GM18502 (cell line): ENCODE measurements around the gene SKAP1.
"Not testable (repeated sequence)": the region's sequence is repeated elsewhere in the genome, so short reads cannot be mapped to it uniquely, and the experiment has no call there.

Source experiments
- ATAC-seq: cut with Tn5 transposase; IDR thresholded peaks from one replicate; pipeline ENCODE4 v1.9.1; 2021; ENCODE audit warnings: mild to moderate bottlenecking; ENCODE audit not compliant: unreplicated experiment, poor library complexity

The SKAP1 gene

GRCh38 chr17:48253975-48254374 is 176.0 kb downstream of the SKAP1 start:
- no peak for ATAC-seq

GRCh38 chr17:48251950-48252349 is 178.1 kb downstream of the SKAP1 start:
- ATAC-seq = no peak

DNA sequence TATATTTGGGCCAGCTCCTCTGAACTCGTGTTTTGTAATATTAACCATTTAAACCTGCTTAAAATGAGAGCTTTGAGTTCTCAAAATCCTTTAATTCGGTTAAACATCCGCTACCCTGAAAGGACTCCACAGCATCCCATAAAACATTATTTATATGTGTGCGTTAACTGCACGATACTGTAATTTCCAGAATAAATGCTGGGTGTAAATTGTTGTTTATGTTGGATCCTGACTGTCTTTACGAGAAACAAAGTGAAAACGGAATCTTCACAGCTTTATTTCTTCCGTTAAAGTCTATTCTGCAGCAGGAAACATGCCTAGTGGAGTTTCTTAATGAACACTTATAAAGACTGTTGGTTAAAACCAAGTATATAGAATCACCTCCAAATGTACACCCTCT is 179.1 kb downstream of the SKAP1 start:
- no peak for ATAC-seq

DNA sequence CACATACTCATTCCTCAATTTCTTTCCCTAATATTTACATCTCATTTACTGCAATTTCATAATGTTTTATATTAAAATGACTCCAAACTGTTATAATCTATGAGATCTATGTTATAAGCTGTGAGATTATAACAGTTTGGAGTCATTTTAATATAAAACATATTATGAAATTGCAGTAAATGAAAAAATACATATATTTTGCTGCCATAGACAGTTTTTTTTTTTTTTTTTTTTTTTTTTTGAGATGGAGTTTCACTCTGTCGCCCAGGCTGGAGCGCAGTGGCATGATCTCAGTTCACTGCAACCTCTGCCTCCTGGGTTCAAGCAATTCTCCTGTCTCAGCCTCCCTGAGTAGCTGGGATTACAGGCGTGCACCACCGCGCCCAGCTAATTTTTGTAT is 180.0 kb downstream of the SKAP1 start:
- ATAC-seq = not testable (repeated sequence)

GRCh38 chr17:48247603-48248002 is 182.4 kb downstream of the SKAP1 start:
- no peak for ATAC-seq

GRCh38 chr17:48247038-48247437 is 183.0 kb downstream of the SKAP1 start:
- ATAC-seq = no peak

DNA sequence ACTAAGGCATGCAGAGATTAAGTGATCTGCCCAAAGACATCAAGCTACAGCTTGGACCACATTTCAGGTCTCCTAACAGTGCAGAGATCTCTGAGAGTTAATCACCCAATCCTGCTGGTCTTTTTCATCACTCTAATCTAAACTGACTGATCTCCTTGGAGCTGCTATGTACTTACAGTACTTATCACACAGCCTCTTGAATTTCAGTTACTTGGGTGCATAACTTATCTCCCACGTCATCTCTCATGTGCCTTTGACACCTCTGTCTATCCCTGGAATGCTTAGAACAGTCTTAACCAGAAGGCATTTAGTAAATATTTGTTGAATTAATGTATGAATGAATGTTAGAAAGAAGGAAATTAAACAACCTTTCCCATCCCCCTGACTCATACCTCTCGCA is 183.4 kb downstream of the SKAP1 start:
- no peak for ATAC-seq

DNA sequence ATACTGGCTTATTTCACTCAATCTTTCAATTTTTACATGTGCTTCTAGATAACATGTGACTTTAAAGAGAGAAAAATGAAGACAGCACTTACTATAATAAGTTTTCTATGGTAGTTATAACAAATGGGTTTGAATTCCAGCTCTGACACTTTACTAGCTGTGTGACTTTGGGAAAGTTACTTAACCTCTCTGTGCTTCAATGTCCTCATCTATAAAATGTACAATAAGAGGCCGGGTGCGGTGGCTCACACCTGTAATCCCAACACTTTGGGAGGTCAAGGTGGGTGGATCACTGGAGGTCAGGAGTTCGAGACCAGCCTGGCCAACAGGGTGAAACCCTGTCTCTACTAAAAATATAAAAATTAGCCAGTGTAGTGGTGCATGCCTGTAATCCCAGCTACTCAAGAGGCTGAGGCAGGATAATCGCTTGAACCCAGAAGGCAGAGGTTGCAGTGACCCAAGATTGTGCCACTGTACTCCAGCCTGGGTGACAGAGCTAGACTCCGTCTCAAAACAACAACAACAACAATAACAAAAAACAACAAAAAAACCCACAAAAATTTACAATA is 184.5 kb downstream of the SKAP1 start:
- ATAC-seq = not testable (repeated sequence)

DNA sequence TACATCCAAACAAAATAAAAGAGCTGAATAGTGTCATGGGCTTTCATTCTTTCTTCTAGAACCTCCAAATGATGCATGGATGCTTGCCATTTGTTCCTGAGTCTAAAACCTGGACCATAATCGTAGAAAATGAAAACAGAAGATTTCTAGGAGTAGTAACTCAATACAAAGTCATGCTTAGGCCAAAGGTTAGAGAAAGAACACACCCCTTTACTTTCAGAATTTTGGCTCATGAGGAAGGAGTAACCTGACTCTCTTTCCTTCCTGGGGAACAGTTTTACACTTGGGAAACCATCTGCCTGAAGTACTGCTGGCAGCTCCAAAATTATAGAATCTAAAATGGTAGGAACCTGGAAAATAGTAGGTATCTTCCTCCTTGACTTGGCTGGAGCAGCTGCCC is 185.2 kb downstream of the SKAP1 start:
- ATAC-seq = no peak

DNA sequence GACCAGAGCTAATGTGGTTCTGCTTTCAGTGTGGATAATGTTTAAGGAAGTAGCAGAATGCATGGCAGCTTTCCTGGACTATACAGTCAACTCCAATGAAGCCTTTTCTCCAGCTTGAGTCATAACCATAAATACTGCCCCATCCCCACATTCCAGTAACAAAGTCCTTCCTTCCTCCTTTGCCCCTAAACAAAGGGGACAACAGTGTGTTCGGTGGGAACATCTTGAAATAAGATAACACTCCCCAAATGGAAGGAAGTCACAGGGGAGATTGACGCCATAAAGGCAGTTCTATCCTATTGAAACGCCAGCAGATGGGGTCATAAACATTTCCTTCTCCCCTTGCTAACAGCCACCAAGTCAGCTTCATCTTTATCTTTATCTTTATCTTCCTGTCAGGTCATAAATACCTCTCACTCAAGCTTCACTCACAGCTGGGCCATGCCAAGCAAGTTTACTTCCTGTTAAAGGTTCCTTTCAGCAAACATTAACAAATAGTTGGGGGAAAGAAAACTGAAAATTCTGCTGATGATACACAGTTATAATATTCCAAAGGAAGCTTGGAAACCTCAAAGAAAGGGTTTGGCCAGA is 185.8 kb downstream of the SKAP1 start:
- no peak for ATAC-seq

GRCh38 chr17:48241770-48242497 is 188.1 kb downstream of the SKAP1 start:
- no peak for ATAC-seq

- peak; percentile 79 for ATAC-seq
Observed at GRCh38 chr17:48241131-48241591, 188.9 kb downstream of the SKAP1 start.

GRCh38 chr17:48240562-48241130 is 189.4 kb downstream of the SKAP1 start:
- no peak for ATAC-seq

DNA sequence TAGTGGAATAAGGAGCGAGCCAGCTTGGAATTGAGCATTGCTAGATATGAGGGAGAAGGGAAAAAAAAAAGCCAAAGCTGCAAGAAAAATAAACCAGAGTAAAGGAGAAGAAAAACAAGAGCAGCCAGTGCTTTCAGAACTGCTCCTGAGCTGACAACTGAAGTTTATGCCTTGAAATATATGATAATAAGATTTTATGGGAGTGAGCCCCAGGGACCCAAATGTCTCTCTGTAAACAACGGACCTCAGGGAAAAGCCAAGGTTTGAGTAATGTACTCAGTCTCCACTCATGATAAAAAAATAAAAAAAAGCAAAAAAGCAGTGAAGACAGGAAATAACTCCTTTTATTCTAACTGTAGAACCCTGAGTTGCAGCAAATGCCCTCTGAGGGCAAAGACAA is 189.9 kb downstream of the SKAP1 start:
- ATAC-seq = no peak

GRCh38 chr17:48239603-48239995 is 190.4 kb downstream of the SKAP1 start:
- ATAC-seq = no peak

DNA sequence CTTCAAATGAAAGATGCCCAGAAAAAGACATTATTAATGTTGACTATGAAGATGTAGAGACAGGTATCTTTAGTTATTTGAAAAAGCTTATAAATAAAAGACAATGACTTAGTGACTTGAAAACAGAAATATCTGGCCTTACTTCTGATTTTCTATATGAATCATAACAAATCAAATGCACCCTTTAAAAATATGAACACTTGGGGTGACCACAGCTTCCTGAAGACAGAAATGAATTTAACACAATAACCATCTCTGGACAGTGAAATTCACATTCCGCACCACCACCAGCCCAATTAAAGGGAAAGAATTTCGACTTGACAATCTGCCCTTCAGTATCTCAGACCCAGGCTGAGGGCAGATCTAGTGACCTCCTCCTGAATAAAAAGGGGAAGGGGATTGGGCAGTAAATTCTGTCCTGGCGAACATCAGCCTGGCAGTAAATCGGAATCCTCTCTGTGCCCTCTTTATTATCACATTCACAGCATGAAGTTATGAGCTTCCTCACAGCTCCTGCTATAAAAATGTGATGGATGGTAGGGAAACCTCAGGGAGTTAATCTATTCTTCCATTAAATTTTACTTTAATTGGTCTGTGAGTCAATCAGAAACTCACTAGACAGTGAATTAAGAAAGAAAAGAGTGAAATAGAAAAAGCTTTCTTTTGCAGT is 190.9 kb downstream of the SKAP1 start:
- ATAC-seq = no peak

- ATAC-seq = no peak
Observed at GRCh38 chr17:48237456-48237855, 192.6 kb downstream of the SKAP1 start.

DNA sequence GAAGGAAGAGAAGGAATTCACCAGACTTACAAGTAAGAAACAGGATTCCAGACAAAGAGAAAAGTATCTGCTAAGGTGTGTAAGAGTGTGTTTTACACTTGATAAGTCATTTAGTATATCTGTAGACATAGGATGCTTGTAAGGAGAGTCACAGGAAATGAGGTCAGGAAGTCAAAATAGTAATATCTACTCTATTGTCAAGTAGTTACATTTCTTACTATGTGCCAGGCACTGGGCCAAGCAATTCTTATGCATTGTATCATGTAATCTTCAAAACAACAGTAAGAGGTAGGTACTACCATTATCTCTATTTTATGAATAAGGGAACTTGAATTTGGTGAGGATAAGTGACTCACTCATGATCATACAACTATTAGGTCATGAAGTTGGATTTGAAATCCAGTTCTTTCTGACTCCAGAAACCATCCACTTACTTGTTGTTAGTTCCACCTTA is 193.3 kb downstream of the SKAP1 start:
- no peak for ATAC-seq

GRCh38 chr17:48234922-48235321 is 195.1 kb downstream of the SKAP1 start:
- no peak for ATAC-seq

- no peak for ATAC-seq
Observed at GRCh38 chr17:48231995-48232959, 197.7 kb downstream of the SKAP1 start.
